ENCODE data around the gene RCN1. TPM values are rescaled to one million over a fixed set of nuclear protein-coding genes. Genes with fewer than 3 reads are reported as not detected.
A peak's percentile ranks its signal among the peaks of the same experiment; 100 is the strongest.

The RCN1 gene
- total RNA-seq, 1 donor: 367 TPM

DNA sequence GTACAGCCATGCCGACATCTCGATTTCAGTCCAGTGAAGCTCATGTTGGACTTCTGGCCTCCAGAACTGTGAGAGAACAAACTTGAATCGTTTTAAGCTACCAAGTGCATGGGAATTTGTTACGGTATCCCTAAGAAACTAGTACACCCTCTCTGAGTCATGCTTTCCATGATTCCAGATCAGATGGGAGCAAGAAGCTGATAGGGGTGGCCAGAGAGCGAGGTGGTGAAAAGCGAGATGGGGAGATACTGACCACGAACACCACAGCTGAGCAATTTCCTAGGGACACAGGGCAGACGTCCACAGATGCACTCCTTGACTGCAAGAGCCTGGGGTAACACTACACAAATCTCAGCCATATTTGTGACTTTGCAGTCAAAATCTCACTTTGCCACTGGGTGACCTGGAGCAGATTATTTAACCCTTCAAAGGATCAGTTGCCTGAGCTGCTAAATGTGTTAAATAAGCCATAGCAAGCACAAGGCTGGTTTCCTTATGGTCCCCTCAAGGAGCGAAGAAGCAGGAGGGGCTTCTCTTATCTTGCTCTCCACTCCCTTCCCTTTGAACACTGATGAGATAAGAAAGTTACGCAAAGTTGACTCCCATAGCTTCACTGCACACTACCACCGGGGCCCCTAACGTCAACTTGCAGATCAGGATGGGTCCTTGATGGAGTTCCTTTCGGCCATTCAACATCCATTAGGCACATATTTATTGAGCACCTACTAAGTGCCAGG is 22.6 kb upstream of the RCN1 start:
- DNase-seq (ENCODE audit: low read depth): peak; percentile 70

DNA sequence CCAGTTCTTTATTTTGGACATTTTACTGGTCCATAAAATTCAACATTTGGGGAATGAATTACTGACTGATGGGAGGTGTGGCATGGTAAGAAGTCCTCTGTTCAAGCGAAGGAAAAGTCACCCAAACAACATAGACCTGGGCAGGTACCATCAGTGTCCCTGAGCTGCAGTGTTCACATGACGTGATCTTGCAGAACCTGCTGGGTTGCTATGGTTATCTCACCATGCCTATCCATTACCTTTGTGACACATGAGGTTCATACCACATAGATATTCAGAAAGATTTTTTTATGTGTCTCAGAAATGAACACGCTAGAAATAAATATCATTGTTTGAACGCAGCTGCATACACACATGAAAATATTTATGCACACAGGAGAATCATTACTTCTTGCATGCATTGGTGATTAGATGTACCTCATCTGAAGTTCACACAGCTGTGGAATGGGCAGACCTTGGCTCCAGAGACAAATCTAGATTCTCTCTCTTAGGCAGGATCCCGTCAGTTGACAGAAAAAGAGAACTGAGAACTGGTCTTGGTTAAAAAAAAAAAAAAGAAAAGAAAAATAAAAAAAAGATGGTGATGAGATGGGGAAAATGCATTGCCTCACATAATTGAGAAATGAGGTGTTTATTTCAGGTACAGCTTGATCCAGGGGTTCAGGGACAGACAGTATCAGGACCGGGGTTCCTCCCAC is 21.4 kb upstream of the RCN1 start:
- no peak for DNase-seq (ENCODE audit: low read depth)
- TF ChIP-seq, protein P1, sequence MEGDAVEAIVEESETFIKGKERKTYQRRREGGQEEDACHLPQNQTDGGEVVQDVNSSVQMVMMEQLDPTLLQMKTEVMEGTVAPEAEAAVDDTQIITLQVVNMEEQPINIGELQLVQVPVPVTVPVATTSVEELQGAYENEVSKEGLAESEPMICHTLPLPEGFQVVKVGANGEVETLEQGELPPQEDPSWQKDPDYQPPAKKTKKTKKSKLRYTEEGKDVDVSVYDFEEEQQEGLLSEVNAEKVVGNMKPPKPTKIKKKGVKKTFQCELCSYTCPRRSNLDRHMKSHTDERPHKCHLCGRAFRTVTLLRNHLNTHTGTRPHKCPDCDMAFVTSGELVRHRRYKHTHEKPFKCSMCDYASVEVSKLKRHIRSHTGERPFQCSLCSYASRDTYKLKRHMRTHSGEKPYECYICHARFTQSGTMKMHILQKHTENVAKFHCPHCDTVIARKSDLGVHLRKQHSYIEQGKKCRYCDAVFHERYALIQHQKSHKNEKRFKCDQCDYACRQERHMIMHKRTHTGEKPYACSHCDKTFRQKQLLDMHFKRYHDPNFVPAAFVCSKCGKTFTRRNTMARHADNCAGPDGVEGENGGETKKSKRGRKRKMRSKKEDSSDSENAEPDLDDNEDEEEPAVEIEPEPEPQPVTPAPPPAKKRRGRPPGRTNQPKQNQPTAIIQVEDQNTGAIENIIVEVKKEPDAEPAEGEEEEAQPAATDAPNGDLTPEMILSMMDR (IDR thresholded peaks at IDR 0.05; ENCODE audit: insufficient read depth, low read depth, low read length): no peak
- no peak overlapping the region for H3K4me3 ChIP-seq (ENCODE audit: low read depth, low read length)

More for the DNA sequence above, 22.6 kb upstream of the RCN1 start:
- TF ChIP-seq, protein P1 (IDR thresholded peaks at IDR 0.05; ENCODE audit: insufficient read depth, low read depth, low read length): no peak
- H3K4me3 ChIP-seq (ENCODE audit: low read depth, low read length): no peak overlapping the region

DNA sequence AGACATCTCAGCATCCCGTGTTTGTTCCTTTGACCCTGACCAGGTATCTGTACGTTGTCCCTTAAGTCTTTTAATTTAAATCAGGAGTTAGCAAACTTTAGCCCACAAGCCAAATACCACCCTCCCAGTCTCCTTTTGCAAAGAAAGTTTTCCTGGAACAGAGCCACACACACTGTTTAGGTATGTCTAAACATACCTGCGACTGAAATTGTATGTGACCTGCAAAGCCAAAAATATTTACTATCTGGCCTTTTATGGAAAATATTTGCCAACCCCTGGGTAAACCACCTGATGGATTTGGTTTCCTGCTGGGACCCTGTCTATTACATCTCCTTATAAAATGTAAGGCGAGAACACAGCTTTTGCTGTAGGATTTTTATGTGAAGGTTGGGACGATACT is 20.2 kb upstream of the RCN1 start:
- TF ChIP-seq, protein P1 (IDR thresholded peaks at IDR 0.05; ENCODE audit: insufficient read depth, low read depth, low read length): no peak
- no peak overlapping the region for H3K4me3 ChIP-seq (ENCODE audit: low read depth, low read length)
- DNase-seq (ENCODE audit: low read depth): no peak

DNA sequence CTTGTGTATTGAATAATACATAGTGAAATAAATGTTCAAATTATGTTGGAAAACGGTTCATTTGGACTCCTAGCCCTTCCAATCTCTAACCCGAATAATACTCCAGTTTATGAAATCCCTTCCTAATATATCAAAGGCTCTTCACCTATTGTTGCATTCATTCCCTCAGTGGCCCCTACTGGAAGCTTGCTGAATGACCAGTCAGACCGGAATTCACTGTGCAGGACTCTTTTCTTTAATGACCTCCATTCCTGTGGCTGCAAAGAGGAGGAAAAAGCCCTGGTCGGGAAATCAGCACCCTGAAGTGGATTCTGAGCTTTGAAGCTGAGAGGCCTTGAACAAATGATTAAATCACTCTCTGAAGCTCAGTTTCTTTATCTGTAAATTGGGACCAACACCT is 19.1 kb upstream of the RCN1 start:
- DNase-seq (ENCODE audit: low read depth): peak; percentile 61
- TF ChIP-seq, protein P1 (IDR thresholded peaks at IDR 0.05; ENCODE audit: insufficient read depth, low read depth, low read length): peak; percentile 69

DNA sequence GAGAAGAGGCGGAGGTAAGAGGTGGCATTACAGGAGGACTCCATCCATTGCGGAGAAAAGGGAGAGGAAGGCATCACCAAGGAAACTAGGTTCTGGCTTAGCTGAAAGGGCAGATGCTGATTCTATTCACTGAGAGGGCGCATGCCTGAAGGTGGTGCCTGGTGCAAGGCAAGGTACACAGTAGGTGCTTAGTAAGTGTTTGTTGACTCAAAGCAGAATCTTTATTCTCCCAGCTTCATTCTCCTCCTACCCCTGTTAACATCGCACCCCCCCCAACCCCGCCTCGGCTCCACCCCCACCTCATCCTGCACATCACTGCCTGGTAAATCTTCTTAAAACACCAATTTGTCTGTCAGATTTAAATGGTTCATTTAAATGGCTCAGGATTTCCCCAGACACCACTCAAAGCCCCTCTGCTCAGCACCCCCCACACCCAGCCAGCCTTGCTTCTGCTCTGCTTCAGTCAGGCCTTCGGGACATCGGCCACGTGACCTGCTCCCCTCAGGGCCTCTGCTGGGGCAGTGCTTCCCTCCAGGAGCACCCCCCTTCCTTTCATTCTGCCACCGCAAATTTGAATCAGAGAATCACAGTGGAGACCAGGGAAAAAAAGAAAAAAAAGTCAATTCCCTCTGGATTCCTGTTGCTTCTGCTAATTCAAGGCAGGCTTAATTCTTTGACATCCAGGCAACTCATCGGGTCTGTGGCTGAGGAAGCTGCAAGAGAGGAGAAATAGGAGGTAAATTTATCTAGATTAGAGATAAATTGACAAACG is 17.8 kb upstream of the RCN1 start:
- TF ChIP-seq, protein P1 (IDR thresholded peaks at IDR 0.05; ENCODE audit: insufficient read depth, low read depth, low read length): no peak
- H3K4me3 ChIP-seq (ENCODE audit: low read depth, low read length): no peak overlapping the region
- DNase-seq (ENCODE audit: low read depth): no peak

More for the DNA sequence above, 19.1 kb upstream of the RCN1 start:
- H3K4me3 ChIP-seq (ENCODE audit: low read depth, low read length): no peak overlapping the region

DNA sequence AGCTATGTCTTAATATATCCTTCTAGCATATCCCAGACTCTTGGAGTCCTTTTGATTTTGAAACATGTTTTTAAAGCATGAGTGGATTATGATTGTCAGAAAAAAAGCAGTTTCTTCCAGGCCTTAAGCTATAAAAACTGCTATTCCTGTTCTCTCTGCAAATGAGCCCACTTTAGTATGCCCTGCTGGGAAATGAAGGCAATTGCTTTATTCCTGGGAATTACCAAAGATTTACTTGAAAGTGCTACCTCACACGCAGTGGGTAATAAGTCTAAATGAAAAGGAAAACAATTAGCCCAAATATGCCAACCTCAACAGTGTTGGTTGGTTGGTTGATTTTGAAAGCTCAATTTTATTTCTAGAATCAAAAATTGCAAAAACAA is 17.2 kb upstream of the RCN1 start:
- TF ChIP-seq, protein P1 (IDR thresholded peaks at IDR 0.05; ENCODE audit: insufficient read depth, low read depth, low read length): no peak
- no peak overlapping the region for H3K4me3 ChIP-seq (ENCODE audit: low read depth, low read length)
- DNase-seq (ENCODE audit: low read depth): no peak
